Kidney (tissue), 14 donors: ENCODE data around the gene ZNF445. TPM values are rescaled to one million over a fixed set of nuclear protein-coding genes. Genes with fewer than 3 reads are reported as not detected.

Source experiments
- DNase-seq, 5 donors: peaks; one replicate each; pipeline ENCODE4 v3.0.0-alpha.2; 2013 to 2020
- FAIRE-seq: peaks from 2 replicates; lab custom pipeline; 2012; peaks lifted over from hg19 to GRCh38; lab: Jason Lieb, UNC
- H3K27ac ChIP-seq, 2 donors: one replicate each; pipeline ENCODE4 v1.7.0; 2013; ENCODE audit warnings: low read depth in 2 of 2, low read length in 2 of 2, inconsistent platforms in 1 of 2
- H3K27me3 ChIP-seq: one replicate; pipeline ENCODE4 v1.7.1; 2013; ENCODE audit warnings: low read length, inconsistent platforms; ENCODE audit not compliant: control insufficient read depth, insufficient read depth
- H3K36me3 ChIP-seq, 3 donors: one replicate each; pipeline versions ENCODE4 v1.7.0 to v1.7.1; 2013; ENCODE audit warnings: low read length in 3 of 3, control low read depth in 1 of 3, inconsistent platforms in 1 of 3; ENCODE audit not compliant: insufficient read depth in 3 of 3, control insufficient read depth in 2 of 3
- H3K4me1 ChIP-seq, 3 donors: one replicate each; pipeline versions ENCODE4 v1.7.0 to v1.7.1; 2013; ENCODE audit warnings: low read length in 3 of 3, inconsistent platforms in 1 of 3, low read depth in 1 of 3; ENCODE audit not compliant: control insufficient read depth in 2 of 3, insufficient read depth in 2 of 3
- H3K4me3 ChIP-seq, 3 donors: one replicate each; pipeline versions ENCODE4 v1.7.0 to v1.8.1; 2013; ENCODE audit warnings: low read length in 3 of 3, control low read depth in 1 of 3, inconsistent platforms in 1 of 3
- H3K9ac ChIP-seq, 3 donors: one replicate each; pipeline versions ENCODE4 v1.7.0 to v1.7.1; 2013; ENCODE audit warnings: low read length in 3 of 3, control low read depth in 1 of 3, inconsistent platforms in 1 of 3
- H3K9me3 ChIP-seq, 3 donors: one replicate each; pipeline versions ENCODE4 v1.7.0 to v1.7.1; 2013; ENCODE audit warnings: low read length in 3 of 3, control low read depth in 1 of 3, inconsistent platforms in 1 of 3; ENCODE audit not compliant: control insufficient read depth in 2 of 3, insufficient read depth in 1 of 3
- intact Hi-C: fragments of 100-400 bp; cut with DNase I; formaldehyde crosslinking; loops from one replicate; pipeline ENCODE4 v1.11.1; 2022
- polyA plus RNA-seq: library from polyadenylated mRNA; stranded (reverse); fragments of 350-450 nt; fragmentation: Illumina TruSeq; extraction: RNeasy Lipid Tissue Mini Kit (QIAGEN cat#74804); gene quantifications from one replicate; pipeline ENCODE4 v1.2.3, GENCODE V29; 2014; ENCODE audit warnings: low read depth, low replicate concordance; ENCODE audit not compliant: insufficient read depth
- total RNA-seq: library from RNA; stranded (reverse); fragmentation: NEBNext Ultra II Directional; extraction: Animal tissue kit (Norgen Biotek cat#: 25700); gene quantifications from one replicate; pipeline ENCODE4 v1.2.1, GENCODE V29; 2021
- TF ChIP-seq, protein P1 (sequence below): IDR thresholded peaks from 3 replicates; pipeline ENCODE4 v1.5.1; 2012; ENCODE audit warnings: mild to moderate bottlenecking, moderate library complexity, borderline replicate concordance; ENCODE audit not compliant: insufficient read depth; ENCODE audit errors: extremely low read depth
- donor health status: control.
- donor health status: control.
- donor health status: control.
- donor health status: control.
- donor health status: control.
- donor health status: DM: yes; HTN: yes; CAD: no.
- donor health status: Normal renal cell carcinoma (clear cell type).

Gene ZNF445
- total and polyA plus RNA-seq, 2 donors from 2014 or later, result 2.3 to 19.6 TPM

DNA sequence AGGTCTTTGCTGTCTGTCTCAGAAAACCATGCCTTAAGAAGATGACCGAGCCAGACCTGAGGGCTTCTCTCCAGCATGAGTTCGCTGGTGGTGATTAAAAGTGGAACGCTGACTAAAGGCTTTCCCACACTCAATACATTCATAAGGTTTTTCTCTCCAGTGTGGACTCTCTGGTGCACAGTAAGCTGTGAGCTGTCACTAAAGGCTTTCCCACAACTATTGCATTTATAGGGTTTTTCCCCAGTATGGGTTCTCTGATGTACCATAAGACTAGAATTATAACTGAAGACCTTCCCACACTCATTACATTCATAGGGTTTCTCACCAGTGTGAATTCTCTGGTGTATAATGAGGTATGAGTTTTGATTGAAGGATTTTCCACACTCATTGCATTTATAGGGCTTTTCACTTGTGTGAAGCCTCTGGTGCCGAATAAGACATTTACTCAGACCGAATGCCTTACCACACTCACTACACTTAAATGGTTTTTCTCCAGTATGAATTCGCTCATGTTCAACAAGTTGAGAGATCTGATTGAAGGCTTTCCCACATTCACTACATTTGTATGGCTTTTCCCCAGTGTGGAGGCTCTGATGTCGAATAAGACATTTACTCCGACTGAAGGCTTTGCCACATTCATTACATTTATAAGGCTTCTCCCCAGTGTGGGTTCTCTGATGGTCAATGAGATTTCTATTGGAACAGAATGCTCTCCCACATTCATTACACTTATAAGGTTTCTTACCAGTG is 21.9 kb upstream of the ZNF445 start:
- Histone ChIP-seq H3K4me1 (no peaks in the 10 kb centered on the region), H3K27me3 (no peaks in the 10 kb centered on the region), H3K9ac (no peak overlapping the region), H3K27ac (no peak overlapping the region), H3K36me3 (peaks cover 7 to 24% (median 13%) of the 10 kb centered on the region in 3 donors), H3K4me3 (no peak overlapping the region), H3K9me3 (peaks cover 3 to 32% (median 7%) of the 10 kb centered on the region in 3 donors)
- TF ChIP-seq, protein P1, sequence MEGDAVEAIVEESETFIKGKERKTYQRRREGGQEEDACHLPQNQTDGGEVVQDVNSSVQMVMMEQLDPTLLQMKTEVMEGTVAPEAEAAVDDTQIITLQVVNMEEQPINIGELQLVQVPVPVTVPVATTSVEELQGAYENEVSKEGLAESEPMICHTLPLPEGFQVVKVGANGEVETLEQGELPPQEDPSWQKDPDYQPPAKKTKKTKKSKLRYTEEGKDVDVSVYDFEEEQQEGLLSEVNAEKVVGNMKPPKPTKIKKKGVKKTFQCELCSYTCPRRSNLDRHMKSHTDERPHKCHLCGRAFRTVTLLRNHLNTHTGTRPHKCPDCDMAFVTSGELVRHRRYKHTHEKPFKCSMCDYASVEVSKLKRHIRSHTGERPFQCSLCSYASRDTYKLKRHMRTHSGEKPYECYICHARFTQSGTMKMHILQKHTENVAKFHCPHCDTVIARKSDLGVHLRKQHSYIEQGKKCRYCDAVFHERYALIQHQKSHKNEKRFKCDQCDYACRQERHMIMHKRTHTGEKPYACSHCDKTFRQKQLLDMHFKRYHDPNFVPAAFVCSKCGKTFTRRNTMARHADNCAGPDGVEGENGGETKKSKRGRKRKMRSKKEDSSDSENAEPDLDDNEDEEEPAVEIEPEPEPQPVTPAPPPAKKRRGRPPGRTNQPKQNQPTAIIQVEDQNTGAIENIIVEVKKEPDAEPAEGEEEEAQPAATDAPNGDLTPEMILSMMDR, result no peak
- intact Hi-C loops, result no loop called here
- no peak for DNase-seq
- no peak for FAIRE-seq

DNA sequence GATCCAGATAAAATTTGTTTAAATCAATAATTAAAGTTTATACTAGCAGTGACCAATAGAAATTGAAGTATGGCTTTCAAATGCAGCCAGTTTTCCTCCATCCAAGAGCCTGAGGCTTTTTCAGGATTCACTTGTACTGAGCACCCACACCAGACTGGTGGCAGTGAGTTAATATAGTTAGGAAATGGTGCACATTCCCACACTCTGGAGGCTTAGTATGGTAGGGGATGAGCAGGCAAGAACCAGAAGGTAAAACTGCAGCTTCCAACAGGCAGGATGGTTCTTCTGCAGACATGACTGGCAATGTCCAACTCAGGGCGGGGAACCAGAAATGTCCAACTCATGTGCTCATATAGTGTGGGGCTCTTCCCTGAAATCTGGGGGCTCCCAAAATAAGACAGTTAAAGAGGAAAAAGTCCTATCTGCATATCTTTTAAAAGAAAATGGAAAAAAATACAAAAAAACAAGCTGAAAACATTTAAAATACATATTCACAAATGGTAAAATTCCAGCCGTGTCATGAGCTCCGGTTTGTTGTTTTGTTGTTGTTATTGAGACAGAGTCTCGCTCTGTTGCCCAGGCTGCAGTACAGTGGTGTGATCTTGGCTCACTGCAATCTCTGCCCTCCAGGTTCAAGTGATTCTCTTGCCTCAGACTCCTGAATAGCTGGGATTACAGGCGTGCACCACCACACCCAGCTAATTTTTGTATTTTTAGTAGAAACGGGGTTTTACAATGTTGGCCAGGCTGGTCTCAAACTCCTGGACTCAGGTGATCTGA is 18.4 kb upstream of the ZNF445 start:
- Histone ChIP-seq H3K4me3 (no peak overlapping the region), H3K9ac (no peak overlapping the region), H3K9me3 (peaks cover 3 to 45% (median 7%) of the 10 kb centered on the region in 3 donors), H3K27ac (no peak overlapping the region), H3K27me3 (no peaks in the 10 kb centered on the region), H3K4me1 (no peaks in the 10 kb centered on the region), H3K36me3 (peaks cover 3 to 15% (median 11%) of the 10 kb centered on the region in 3 donors)
- intact Hi-C loops, result no loop called here
- TF ChIP-seq, protein P1, result no peak
- no peak for DNase-seq
- FAIRE-seq, result no peak

DNA sequence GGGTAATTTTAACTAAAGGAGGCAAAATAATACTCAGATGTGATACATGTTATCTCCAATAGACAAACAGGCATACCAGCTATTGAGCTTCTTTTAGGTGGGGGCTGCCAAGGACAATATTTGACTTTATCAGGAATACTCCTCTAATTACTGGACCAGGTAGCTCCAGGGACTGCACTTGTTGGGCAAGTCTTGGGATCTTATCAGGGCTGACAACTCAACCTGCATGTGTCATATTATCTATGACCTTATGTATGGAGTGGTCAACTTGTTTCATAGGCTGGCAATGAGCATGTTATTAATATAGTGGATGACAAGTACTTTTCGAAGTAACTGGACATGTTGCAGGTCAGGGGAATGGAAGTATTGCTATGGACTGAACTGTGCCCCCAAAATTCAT is 15.0 kb upstream of the ZNF445 start:
- H3K27ac ChIP-seq, result no peak overlapping the region
- no peak for DNase-seq
- H3K9me3 ChIP-seq, result peaks cover 0 to 22% (median 0%) of the 10 kb centered on the region in 3 donors
- H3K4me1 ChIP-seq, result no peaks in the 10 kb centered on the region
- H3K36me3 ChIP-seq, result peaks cover 0 to 2% (median 0%) of the 10 kb centered on the region in 3 donors
- H3K27me3 ChIP-seq, result no peaks in the 10 kb centered on the region
- H3K9ac ChIP-seq, result no peak overlapping the region
- H3K4me3 ChIP-seq, result no peak overlapping the region
- intact Hi-C loops, result no loop called here
- TF ChIP-seq, protein P1, result no peak
- no peak for FAIRE-seq
